22Rv1 (cell line): Measurements from ENCODE around the gene ZNF425.

ENCODE experiments used
- CTCF ChIP-seq: fragments of 450-650 bp; IDR thresholded peaks from 2 replicates; pipeline ENCODE4 v1.5.1; 2017; ENCODE audit warnings: mild to moderate bottlenecking
- ZFX ChIP-seq: fragments of 450-650 bp; IDR thresholded peaks from 2 replicates; pipeline ENCODE4 v1.6.1; 2017; ENCODE audit warnings: antibody characterized with exemption, borderline replicate concordance

GRCh38 chr7:149090397-149091195 lies 35.5 kb downstream of the ZNF425 start, which contains the start of gene ZNF786:
- TF ChIP-seq CTCF (peak; percentile 100), ZFX (no peak)
